K562 (cell line): ENCODE measurements around the gene SRMS. TPM values are rescaled to one million over a fixed set of nuclear protein-coding genes. Genes with fewer than 3 reads are reported as not detected.
A peak's percentile ranks its signal among the peaks of the same experiment; 100 is the strongest.

Experiments
- CHD4 ChIP-seq: fragments of 200-600 bp; sonication (generic); IDR thresholded peaks from 3 replicates; pipeline ENCODE4 v1.6.1; 2012; ENCODE audit warnings: low read depth, mild to moderate bottlenecking, mixed read lengths, low read length, inconsistent platforms; ENCODE audit not compliant: insufficient read depth, insufficient replicate concordance, poor library complexity, severe bottlenecking
- COPS2 ChIP-seq: fragments of 450-650 bp; conservative IDR thresholded peaks from 2 replicates; pipeline ENCODE4 v1.6.1; 2016; ENCODE audit warnings: mild to moderate bottlenecking, moderate library complexity
- CTBP1 ChIP-seq: fragments of 450-650 bp; IDR thresholded peaks from 2 replicates; pipeline ENCODE4 v1.6.1; 2016; ENCODE audit warnings: borderline replicate concordance
- CUX1 ChIP-seq: fragments of 200-800 bp; sonication (Bioruptor generic); IDR thresholded peaks from 2 replicates; pipeline ENCODE4 v1.6.1; 2016; ENCODE audit warnings: missing genetic modification characterization, missing compliant biosample characterization
- ELF2 ChIP-seq: fragments of 250-450 bp; sonication (Bioruptor Pico); IDR thresholded peaks from 2 replicates; pipeline ENCODE4 v1.5.0; 2021; ENCODE audit warnings: mild to moderate bottlenecking
- ESRRB ChIP-seq: fragments of 250-450 bp; sonication (Bioruptor Pico); IDR thresholded peaks from 2 replicates; pipeline ENCODE4 v1.5.0; 2020; ENCODE audit warnings: mild to moderate bottlenecking, moderate library complexity, borderline replicate concordance
- GATA2 ChIP-seq: sonication (generic); formaldehyde crosslinking; IDR thresholded peaks from 2 replicates; pipeline ENCODE4 v1.4.0; 2020; ENCODE audit warnings: mild to moderate bottlenecking, missing genetic modification reagents
- HDAC1 ChIP-seq, 2 experiments: fragments of 450-650 bp; IDR thresholded peaks; 2 replicates each; pipeline ENCODE4 v1.6.1; 2016 to 2017; ENCODE audit warnings: inconsistent platforms in 1 of 2, mild to moderate bottlenecking in 1 of 2, moderate library complexity in 1 of 2
- HOMEZ ChIP-seq: fragments of 250-450 bp; sonication (Bioruptor Pico); IDR thresholded peaks from 2 replicates; pipeline ENCODE4 v1.4.0; 2020; ENCODE audit warnings: mild to moderate bottlenecking, moderate library complexity
- LCOR ChIP-seq: sonication (generic); formaldehyde crosslinking; IDR thresholded peaks from 2 replicates; pipeline ENCODE4 v1.8.0; 2022; ENCODE audit warnings: mild to moderate bottlenecking, missing genetic modification reagents
- ZBTB11 ChIP-seq, 3 experiments: fragments of 200-800 bp in 1 of 3; fragments of 250-450 bp in 1 of 3; fragments of 450-650 bp in 1 of 3; sonication (Bioruptor Pico) in 1 of 3; sonication (Bioruptor generic) in 1 of 3; formaldehyde crosslinking in 1 of 3; IDR thresholded peaks; 2 replicates each; pipeline versions ENCODE4 v1.6.1 to v1.8.0; 2016 to 2022; ENCODE audit warnings: mild to moderate bottlenecking in 2 of 3, missing genetic modification characterization in 2 of 3, missing compliant biosample characterization in 1 of 3, moderate library complexity in 1 of 3
- ZNF23 ChIP-seq: fragments of 250-450 bp; sonication (Bioruptor Pico); IDR thresholded peaks from 2 replicates; pipeline ENCODE4 v1.4.0; 2020; ENCODE audit warnings: mild to moderate bottlenecking
- ZNF740 ChIP-seq, 3 experiments: fragments of 200-800 bp in 1 of 3; sonication (Bioruptor generic) in 1 of 3; sonication (generic) in 1 of 3; formaldehyde crosslinking in 1 of 3; IDR thresholded peaks; 2 replicates each; pipeline versions ENCODE4 v1.6.1 to v1.8.0; 2016 to 2022; ENCODE audit warnings: mild to moderate bottlenecking in 2 of 3, missing compliant biosample characterization in 2 of 3, missing genetic modification characterization in 2 of 3, missing genetic modification reagents in 1 of 3
- polyA plus RNA-seq, 8 experiments: library from polyadenylated mRNA; depleted of rRNA in 4 of 8; stranded (reverse) in 5 of 8; unstranded in 3 of 8; fragments of >200 nt; fragmentation: Nextera tagmentation in 2 of 8; fragmentation: Illumina TruSeq in 1 of 8; extraction: Ambion mirVana in 2 of 8; extraction: Trizol in 1 of 8; gene quantifications; 2 replicates each; pipeline versions ENCODE4 v1.2.1 to v1.2.3, GENCODE V29; 2011 to 2014; ENCODE audit warnings: inconsistent platforms in 1 of 8, missing spikeins in 1 of 8
- total RNA-seq, 7 experiments: library from RNA; depleted of rRNA in 6 of 7; stranded (reverse); fragments of >200 nt in 6 of 7; fragmentation: Illumina TruSeq in 2 of 7; extraction: Trizol in 2 of 7; gene quantifications; 2 replicates each; pipeline versions ENCODE4 v1.2.1 to v1.2.3, GENCODE V29; 2011 to 2021; ENCODE audit warnings: low replicate concordance in 1 of 7

The SRMS gene
- total and polyA plus RNA-seq, 9 of the 15 experiments (the other 6 are each of a cell fraction or from before 2014, with no cell fraction given): 0.07 TPM; not detected in 8

- TF ChIP-seq HOMEZ (CRISPR knock-in tag): no peak
- TF ChIP-seq HDAC1 (IDR thresholded peaks at IDR 0.05): peak in 1 of 2 experiments; percentile 30; a peak in 1 of 4 replicates
- no peak for TF ChIP-seq CHD4
- no peak for TF ChIP-seq ELF2 (CRISPR knock-in tag)
- peak; percentile 24; the same call in 1 of the 2 replicates for TF ChIP-seq GATA2 (CRISPR knock-in tag)
- TF ChIP-seq ZNF23 (CRISPR knock-in tag): no peak
- 0 out of 2 replicates have a peak, but pooled peaks have one; percentile 33 for TF ChIP-seq LCOR (CRISPR knock-in tag)
- TF ChIP-seq ZNF740 (CRISPR knock-in tag; IDR thresholded peaks at IDR 0.05): 0 out of 2 replicates have a peak, but pooled peaks have one; percentile 10
- no peak for TF ChIP-seq ZNF740 (tag; IDR thresholded peaks at IDR 0.05)
- TF ChIP-seq CTBP1: peak; percentile 35; the same call in 1 of the 2 replicates
- no peak for TF ChIP-seq CUX1
- no peak for TF ChIP-seq COPS2
- TF ChIP-seq ZBTB11 (CRISPR knock-in tag; IDR thresholded peaks at IDR 0.05): no peak
- TF ChIP-seq ESRRB (CRISPR knock-in tag): no peak
Measured at GRCh38 chr20:63497946-63498935, 49.3 kb downstream of the SRMS start (continued).
